GM21619 (cell line): Measurements from ENCODE around the gene PITRM1.

Experiments
- ATAC-seq: cut with Tn5 transposase; IDR thresholded peaks from one replicate; pipeline ENCODE4 v1.9.1; 2021; ENCODE audit not compliant: unreplicated experiment

PITRM1 gene

GRCh38 chr10:3140280-3140679, 32.3 kb downstream of the PITRM1 start:
- ATAC-seq, result no peak

- ATAC-seq, result no peak
Observed at GRCh38 chr10:3139216-3139910, 33.2 kb downstream of the PITRM1 start.

GRCh38 chr10:3137958-3138726, 34.4 kb downstream of the PITRM1 start:
- ATAC-seq, result no peak

- ATAC-seq, result no peak
Observed at GRCh38 chr10:3136763-3137611, 35.6 kb downstream of the PITRM1 start.

GRCh38 chr10:3136336-3136735, 36.2 kb downstream of the PITRM1 start:
- no peak for ATAC-seq

GRCh38 chr10:3135006-3135405, 37.6 kb downstream of the PITRM1 start:
- no peak for ATAC-seq

GRCh38 chr10:3133948-3134347, 38.6 kb downstream of the PITRM1 start:
- no peak for ATAC-seq

GRCh38 chr10:3132036-3133025, 40.3 kb downstream of the PITRM1 start:
- no peak for ATAC-seq

GRCh38 chr10:3131098-3131497, 41.5 kb downstream of the PITRM1 start:
- no peak for ATAC-seq

GRCh38 chr10:3129581-3130340, 42.8 kb downstream of the PITRM1 start:
- ATAC-seq, result no peak

GRCh38 chr10:3128379-3129130, 44.0 kb downstream of the PITRM1 start:
- no peak for ATAC-seq

- no peak for ATAC-seq
Observed at GRCh38 chr10:3127921-3128320, 44.7 kb downstream of the PITRM1 start.

- no peak for ATAC-seq
Observed at GRCh38 chr10:3126741-3127346, 45.7 kb downstream of the PITRM1 start.

GRCh38 chr10:3126249-3126648, 46.3 kb downstream of the PITRM1 start:
- no peak for ATAC-seq

GRCh38 chr10:3125527-3126170, 46.9 kb downstream of the PITRM1 start:
- ATAC-seq, result no peak

- ATAC-seq, result no peak
Observed at GRCh38 chr10:3124412-3125175, 48.0 kb downstream of the PITRM1 start.
